Measurements from ENCODE around the gene CMA1.

Gene CMA1

DNA sequence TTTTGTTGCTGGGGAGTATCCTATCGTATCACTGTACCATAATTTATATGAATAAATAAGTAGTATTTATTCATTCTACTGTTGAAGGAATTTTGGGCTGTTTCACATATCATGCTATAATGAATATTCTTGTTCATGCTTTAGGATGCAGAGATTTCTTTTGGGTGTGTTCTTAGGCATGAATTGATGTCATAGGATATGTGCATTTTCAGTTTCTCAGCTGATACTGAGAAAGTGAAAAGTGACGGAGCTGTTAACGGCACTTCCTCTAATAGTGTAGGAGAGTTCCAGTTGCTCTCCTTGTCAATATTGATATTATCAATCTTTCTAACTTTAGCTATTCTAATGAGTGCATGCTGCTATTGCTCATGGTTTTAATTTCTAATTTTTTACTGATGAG, 42.3 kb downstream of the CMA1 start:
- TF ChIP-seq, protein P1, sequence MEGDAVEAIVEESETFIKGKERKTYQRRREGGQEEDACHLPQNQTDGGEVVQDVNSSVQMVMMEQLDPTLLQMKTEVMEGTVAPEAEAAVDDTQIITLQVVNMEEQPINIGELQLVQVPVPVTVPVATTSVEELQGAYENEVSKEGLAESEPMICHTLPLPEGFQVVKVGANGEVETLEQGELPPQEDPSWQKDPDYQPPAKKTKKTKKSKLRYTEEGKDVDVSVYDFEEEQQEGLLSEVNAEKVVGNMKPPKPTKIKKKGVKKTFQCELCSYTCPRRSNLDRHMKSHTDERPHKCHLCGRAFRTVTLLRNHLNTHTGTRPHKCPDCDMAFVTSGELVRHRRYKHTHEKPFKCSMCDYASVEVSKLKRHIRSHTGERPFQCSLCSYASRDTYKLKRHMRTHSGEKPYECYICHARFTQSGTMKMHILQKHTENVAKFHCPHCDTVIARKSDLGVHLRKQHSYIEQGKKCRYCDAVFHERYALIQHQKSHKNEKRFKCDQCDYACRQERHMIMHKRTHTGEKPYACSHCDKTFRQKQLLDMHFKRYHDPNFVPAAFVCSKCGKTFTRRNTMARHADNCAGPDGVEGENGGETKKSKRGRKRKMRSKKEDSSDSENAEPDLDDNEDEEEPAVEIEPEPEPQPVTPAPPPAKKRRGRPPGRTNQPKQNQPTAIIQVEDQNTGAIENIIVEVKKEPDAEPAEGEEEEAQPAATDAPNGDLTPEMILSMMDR (IDR thresholded peaks at IDR 0.05; ENCODE audit: insufficient read depth, low read length, missing control alignments): no peak
- no peak overlapping the region for H3K4me3 ChIP-seq (ENCODE audit: low read depth, low read length)
- no peak for DNase-seq (ENCODE audit: low read depth, low spot score)
- CTCF ChIA-PET: no interaction called here
- POLR2A ChIA-PET: no interaction called here

DNA sequence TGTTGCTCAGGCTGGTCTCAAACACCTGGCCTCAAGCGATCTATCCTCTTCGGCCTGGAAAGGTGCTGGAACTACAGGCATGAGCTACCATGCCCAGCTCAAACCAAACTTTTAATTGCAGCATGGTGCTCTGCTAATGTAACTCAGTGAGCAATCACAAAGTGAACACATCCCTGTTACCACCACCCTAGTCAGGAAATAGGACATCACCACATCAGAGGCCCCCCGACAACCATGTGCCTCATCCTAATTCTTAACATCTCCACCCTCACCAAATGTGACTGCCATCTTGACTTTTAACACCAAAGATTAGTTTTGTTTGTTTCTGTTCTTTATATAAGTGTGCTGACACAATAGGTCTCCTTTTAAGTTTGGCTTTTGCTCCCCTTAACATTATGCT, 42.7 kb downstream of the CMA1 start:
- DNase-seq (ENCODE audit: low read depth, low spot score): no peak
- H3K4me3 ChIP-seq (ENCODE audit: low read depth, low read length): no peak overlapping the region
- ChIA-PET POLR2A (no interaction called here), CTCF (no interaction called here)
- TF ChIP-seq, protein P1 (IDR thresholded peaks at IDR 0.05; ENCODE audit: insufficient read depth, low read length, missing control alignments): no peak

DNA sequence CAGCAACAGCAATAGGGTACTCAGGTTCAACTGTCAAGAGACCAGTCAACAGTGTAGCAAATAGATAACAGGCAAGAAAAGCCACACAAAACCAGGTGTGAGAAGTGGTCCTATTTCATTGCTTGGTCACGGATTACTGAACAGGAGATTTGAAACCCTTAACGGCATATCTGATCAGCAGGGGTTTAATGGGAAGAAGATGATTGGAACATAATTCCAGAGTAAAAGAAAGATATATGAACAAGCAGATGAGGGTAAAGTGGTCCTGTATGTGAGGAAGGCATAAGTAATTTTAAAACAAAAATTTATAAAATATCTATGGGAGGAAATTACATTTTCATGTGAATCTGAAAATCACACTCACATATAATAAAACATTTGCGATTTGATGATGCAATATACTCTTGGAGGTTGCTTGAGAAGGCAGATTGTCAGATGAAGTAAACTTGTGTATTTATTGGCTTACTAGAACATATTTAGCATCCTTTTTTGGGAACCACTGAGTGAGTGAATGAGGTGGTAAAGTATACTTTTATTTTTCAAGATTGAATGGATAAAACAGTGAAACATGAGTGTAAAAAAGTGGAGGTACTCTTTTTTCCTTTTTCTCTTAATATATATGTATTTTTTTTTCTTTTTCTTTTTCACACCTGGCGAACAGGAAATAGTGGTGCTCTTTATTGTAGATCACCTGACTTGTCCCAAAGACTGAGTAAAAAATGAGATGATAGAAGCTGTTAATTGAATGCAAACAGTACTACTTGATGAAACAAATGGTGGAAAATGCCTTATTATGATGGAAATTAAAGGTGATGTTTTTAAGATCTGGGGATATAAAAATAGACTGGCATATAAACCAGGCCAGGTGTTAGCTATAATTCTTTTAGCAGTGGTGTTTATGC, 43.9 kb downstream of the CMA1 start:
- H3K4me3 ChIP-seq (ENCODE audit: low read depth, low read length): no peak overlapping the region
- ChIA-PET POLR2A (no interaction called here), CTCF (no interaction called here)
- TF ChIP-seq, protein P1 (IDR thresholded peaks at IDR 0.05; ENCODE audit: insufficient read depth, low read length, missing control alignments): no peak
- DNase-seq (ENCODE audit: low read depth, low spot score): no peak

DNA sequence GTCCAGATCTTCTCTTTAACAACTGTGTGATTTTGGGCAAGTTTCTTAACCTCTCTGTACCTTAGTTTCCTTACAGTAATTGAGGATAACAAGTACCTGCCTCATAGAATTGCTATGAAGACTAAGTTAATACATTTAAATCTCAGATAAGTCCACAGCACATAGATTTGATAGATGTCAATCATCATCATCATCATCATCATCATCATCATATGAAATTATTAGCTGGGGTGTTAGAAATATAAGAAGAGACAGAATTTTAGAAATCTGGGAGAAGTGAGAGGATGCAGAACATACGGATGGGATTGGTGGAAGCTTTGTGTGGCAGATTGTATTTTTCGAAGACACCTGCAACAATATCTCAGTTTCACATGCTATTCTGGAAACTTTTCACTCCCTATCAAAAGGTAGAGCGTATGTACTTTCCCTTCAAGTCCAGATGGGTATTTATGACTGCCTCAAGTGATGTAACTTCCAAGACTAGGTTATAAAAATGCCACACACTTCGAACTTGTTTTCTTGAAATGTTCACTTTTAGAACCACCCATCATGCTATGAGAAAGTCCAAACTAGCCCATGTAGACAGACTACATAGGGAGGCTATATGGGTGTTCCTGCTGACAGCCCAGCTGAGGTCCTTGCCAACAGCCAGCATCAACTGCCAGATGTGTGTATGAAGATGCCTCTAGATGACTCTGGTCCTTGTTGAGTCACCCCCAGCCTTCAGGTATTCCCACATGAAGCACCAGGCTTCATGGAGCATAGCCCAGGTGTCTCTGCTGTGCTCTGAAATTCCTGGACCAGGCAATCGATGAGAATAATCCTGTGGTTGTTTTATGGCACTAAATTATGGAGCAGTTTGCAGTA, 44.8 kb downstream of the CMA1 start:
- H3K4me3 ChIP-seq (ENCODE audit: low read depth, low read length): no peak overlapping the region
- no peak for DNase-seq (ENCODE audit: low read depth, low spot score)
- TF ChIP-seq, protein P1 (IDR thresholded peaks at IDR 0.05; ENCODE audit: insufficient read depth, low read length, missing control alignments): no peak
- CTCF ChIA-PET: no interaction called here
- POLR2A ChIA-PET: no interaction called here

DNA sequence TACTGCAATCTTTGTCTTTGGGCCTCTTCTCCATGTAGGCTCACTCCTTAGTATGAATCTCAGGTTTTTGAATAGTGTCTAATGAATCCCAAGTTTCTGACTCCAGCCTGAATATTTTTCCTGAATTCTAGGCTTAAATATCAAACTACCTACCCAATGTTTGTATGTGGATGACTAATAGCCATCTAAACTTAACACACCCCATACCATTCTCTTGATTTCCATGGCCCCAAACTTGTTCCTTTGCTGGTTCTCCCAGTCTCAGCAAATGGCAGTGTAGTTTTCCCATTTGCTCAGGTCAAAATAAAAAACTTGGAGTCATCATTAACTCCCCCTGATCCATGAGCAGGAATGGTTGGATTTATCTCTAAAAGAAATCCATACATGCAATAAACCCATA, 46.7 kb downstream of the CMA1 start:
- CTCF ChIA-PET: no interaction called here
- DNase-seq (ENCODE audit: low read depth, low spot score): no peak
- POLR2A ChIA-PET: no interaction called here
- H3K4me3 ChIP-seq (ENCODE audit: low read depth, low read length): no peak overlapping the region
- TF ChIP-seq, protein P1 (IDR thresholded peaks at IDR 0.05; ENCODE audit: insufficient read depth, low read length, missing control alignments): no peak

DNA sequence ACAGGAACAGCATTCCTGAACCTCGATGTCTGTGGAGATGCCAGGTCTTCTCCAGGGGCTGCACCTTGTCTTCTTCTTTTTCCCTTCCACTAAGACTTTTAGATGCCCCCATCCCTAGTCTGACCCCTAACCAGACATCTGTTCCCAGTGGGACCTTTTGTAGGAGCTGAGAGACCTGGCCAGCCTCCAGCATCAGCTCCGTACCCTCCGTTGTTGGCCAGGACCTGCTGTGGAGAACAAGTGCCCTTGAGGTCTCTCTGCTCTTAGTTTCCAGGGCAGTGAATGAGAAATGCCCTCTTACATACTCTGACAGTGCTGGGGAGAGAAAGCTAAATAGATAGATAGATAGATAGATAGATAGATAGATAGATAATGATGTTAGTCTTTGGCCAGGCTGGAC, 48.7 kb downstream of the CMA1 start:
- TF ChIP-seq, protein P1 (IDR thresholded peaks at IDR 0.05; ENCODE audit: insufficient read depth, low read length, missing control alignments): no peak
- no peak for DNase-seq (ENCODE audit: low read depth, low spot score)

More for the DNA sequence above, 48.7 kb downstream of the CMA1 start:
- no peak overlapping the region for H3K4me3 ChIP-seq (ENCODE audit: low read depth, low read length)
- ChIA-PET POLR2A (no interaction called here), CTCF (interaction anchor here (1.4 kb wide), 1 partner anchor 27 kb away, joined by 4 read pairs; no protein-coding TSS in a partner anchor)

All from AG04449 (cell line).